GM19397 (cell line): ENCODE measurements around the gene C10orf71.

Experiments used
- ATAC-seq: cut with Tn5 transposase; IDR thresholded peaks from one replicate; pipeline ENCODE4 v1.9.1; 2021; ENCODE audit warnings: mild to moderate bottlenecking, moderate library complexity; ENCODE audit not compliant: unreplicated experiment

The C10orf71 gene

DNA sequence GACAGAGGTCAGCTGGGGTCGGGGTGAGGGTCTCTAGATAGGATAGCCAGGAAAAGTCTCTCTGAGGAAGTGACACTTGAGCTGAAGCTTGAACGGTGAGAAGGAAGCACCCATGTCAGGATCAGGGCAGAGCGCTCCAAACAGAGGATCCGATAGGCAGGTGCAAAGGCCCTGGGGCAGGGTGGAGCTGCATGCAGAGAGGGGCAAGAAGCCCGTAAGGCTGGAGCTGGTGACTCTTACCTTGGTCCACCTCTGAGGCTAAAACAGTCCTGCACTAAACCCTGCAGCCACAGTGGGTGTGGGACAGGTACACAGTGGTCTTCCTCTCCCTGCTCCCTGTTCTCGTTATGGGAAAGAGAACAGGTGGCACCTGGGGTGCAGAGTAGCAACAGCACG lies 5.8 kb upstream of the C10orf71 start:
- no peak for ATAC-seq

DNA sequence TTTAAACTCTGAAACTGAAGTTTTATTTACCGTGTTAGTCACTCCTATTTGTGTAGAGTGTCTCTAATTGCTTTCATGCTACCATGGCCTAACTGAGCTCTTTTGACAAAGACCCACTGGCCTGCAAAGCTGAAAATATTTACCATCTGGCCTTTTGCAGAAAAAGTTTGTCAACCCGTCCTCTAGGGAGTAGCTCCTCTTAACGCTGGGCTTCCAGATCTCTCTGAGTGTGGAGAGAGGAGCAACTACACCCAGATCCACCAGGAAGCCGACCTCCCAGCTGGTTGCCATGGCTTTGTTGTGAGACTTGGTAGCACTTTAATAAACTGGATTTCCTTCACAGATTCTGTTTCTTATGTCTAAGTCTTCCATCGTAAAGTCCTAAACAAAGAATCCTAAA lies 4.2 kb upstream of the C10orf71 start:
- no peak for ATAC-seq

DNA sequence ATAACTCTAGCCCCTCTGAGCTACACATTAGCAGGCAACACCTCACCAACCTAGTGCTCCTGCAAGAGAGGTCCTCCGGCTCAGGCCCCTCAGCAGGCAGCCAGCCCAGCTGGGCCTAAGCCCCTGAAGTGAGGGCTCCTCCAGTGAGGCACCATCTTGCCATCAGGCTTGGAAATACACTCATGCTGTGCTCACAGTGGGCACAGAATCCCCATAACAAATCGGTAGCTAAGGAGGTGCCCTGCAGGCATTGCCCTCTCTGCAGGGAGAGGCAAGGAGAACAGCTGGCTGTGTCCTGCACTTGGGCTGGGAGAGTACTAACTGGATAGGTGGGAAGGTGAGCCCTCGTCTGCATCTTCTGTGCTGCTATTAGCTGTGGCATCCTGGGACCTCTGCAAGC lies 3.7 kb upstream of the C10orf71 start:
- no peak for ATAC-seq

DNA sequence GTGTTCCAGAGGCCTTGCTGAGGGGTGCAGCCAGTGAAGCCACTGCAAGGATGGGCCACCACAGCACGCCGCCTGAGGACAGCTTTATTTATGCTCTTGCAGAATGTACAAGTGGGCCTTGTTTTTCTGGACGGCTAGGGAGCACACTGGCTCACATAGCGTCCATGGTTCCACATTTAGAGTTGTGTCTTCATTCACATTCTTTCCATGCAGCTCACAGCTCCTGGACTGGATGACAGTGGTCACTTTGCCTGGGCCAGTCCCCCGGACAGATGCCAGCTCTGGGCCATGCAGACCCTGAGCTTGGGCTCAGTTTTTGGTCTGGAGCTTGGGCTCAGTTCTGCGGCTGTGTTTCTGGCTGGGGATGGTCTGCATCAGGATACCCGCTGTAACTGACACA lies 2.6 kb upstream of the C10orf71 start:
- no peak for ATAC-seq

DNA sequence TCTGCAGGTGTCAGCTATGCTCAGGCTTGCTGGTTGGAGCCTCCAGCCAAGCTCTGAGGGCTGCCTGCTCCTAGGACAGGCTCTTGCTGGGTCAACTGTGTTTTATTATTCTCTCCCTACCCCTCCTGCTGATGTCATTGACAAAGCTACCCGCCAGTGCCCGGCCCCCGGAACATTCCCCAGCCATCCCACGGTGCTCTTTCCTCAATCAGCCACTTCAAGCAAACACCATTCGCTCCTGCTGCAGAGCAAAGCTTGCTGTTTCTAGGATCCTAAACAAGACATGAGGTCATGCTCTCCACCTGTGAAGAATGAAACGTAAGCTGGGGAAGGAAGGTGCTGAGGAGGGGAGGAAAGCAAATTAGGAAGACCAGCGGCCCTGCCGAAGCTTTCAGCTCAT lies 2.1 kb upstream of the C10orf71 start:
- ATAC-seq = no peak

DNA sequence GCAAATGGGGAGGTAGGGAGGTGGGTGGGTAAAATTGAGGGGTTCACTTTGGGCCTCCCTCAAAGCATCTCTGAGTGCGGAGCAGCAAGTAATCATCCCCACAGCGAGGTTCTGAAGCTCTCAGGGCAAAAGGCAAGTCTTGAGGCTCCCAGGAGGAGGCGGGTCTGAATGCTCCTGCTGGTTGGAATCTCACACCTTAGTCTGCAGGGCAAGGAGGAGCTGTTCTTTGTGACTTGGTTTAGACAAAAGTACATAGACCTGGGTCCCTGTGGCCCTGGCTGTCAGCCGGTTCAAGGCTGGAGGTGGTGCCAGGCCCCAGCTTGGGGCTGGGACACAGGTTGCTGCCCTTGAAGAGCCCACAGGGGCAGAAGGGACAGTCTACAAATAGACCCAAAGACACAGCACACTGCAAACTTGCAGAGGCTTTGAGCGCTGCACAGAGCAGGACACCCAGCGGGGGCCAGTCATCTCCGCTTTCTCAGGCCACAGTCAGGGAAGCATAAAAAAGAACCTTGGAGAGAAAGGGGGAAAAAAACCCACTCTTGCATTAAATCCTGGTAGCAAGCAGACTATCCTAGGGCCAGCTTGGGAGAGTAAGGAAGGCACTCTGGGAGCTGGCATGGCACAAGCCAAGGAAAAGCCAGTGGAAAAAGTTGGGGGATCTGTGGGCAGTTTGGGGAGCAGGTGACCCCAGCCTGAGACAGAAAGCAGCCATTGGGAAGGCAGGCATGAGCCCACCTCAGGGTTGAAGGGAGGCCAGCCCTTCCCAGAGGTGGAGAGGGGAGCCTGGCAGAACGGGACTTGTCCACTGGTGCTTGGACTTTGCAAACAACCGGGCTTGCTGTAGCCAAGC lies 926 bp upstream of the C10orf71 start:
- no peak for ATAC-seq

DNA sequence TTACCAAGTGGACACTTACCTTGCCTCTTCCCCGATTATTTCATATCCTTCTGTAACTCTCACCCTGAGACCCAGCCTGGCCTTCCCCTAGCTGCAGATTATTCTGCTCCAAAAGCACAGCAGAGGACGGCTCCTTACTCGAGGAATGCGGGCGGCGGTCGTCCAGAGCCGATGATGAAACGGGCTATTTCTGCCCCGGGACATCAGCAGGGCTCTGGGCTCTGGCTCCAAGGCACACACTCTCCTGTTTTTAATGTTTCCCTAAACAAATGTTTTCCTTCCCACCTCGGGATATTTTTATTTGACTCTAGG lies 343 bp upstream of the C10orf71 start:
- ATAC-seq = no peak

DNA sequence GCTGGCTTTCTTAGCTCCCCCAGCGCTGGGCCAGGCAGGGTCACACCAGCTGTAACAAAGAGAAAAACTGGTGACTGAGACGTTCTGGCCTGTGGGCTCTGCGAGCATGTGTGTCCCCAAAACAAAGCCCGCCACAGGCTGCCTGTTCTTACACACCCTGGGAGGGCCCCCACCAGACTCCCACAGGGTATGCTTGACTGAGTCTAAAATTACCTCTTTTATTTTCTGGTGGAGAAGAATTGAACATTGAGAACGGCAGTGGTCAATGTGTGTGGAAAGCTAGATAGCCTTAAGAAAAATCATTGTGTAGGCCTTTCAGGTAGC lies 808 bp downstream of the C10orf71 start:
- ATAC-seq = peak; percentile 70

DNA sequence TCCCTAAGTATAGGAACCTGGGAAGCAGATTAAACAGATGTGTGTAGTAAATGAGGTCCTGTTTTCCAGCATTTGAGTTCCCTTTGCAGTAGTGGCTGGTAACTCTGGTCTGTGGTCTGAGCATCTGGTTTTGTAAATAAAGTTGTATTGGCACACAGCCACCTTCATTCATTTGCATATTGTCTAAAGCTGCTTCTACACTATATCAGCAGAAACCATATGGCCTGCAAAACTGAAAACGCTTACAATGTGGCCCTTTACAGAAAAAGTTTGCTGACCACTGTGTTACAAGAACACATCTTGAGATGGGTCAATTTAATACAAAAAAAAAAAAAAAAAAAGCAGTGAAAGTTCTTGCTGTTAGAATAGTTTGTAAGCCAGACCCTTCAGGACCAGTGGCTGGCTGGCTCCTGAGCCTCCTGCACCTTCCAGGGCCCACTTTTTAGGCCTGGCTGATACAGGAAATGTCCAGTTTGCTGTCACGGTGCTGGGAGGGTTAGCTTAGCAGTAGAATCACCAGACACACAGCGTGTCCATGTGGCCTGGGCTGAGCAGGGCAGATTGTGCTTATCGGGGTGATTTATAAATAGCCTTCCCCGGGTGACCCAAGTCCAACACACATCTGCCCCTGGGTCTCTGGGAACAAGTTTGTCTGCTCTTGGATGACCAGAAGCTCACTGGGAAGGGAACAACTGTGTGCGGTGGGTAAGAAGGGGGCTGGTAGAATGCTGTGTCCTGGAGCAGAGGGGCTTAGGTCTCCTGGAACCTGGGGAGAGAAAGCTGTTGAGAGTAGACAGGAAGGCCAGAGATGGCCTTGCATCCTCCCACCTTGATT lies 1.4 kb downstream of the C10orf71 start:
- ATAC-seq = peak; percentile 69

DNA sequence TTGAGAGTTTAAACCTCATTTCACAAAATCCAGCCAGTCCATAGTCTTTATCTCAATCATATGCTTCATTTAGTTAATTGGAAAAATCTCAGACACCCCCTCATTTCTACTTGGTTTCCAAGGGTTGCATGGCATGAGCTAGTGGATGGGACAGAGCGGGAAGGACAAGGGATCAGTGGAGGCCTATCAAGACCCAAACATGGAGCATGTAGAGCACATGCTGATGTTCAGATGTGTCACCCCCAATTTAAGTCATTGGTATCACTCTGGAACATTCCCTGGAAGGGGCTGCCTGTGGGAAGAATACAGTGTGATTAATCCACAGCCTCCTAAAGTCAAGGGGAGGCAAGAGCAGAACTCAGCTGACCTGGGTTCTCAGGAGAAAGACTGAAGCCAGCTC lies 2.3 kb downstream of the C10orf71 start:
- no peak for ATAC-seq

DNA sequence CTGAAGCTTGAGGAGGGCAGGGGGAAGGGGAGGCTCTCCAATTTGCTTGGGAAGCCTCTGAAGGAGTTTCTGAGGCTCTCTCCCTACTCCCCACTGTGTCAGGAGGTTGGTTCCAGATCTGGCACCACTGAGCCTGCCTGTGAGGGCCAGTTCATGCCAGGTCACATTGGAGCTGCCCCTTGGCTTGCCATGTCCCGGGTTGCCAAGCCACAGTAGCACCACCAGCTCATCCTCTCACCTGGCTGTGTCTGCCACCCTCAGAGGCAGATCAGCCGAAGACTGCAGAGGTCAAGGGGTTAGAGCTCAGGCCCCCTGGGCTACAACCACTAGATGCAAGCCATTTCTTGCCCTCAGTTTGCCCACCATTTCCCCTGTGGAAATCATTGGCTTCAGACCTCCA lies 3.1 kb downstream of the C10orf71 start:
- no peak for ATAC-seq

DNA sequence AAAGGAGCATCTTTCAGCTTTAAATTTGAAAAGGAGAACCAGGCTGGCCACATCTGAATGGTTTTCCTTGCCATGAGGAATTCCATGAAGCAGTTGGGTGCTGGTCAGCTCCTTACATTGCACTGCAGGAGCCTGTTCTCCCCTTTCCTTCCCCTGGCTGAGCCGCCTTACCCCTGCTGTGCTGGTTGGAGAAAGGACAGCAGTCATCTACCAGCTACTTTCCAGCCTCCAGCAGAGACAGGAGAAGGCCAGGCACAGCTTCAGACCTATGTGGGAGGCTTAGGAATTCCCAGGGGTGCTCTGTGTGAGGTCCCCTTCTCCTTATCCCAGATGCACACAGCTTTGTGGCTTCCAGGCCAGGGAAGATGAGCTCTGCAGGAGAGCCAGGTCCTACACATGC lies 4.7 kb downstream of the C10orf71 start:
- ATAC-seq = no peak

DNA sequence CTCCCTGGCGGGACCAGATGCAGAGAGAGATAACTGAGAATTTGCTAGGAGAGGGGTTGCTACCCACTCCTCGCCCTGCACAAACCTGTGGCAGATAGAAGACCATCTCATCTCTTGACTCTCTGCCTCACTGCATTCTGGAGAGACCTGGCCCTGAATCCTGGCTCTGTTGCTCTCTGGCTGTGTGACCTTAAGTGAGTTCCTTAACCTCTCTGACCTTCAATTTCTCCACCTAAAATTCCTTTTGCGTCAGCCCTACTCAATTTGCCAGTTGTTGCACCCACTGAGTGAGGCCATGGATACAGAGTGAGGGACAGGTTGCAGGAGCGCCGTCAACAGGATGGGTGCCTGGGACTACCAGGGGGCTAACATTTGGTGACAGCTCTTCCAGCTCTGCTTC lies 5.2 kb downstream of the C10orf71 start:
- no peak for ATAC-seq

DNA sequence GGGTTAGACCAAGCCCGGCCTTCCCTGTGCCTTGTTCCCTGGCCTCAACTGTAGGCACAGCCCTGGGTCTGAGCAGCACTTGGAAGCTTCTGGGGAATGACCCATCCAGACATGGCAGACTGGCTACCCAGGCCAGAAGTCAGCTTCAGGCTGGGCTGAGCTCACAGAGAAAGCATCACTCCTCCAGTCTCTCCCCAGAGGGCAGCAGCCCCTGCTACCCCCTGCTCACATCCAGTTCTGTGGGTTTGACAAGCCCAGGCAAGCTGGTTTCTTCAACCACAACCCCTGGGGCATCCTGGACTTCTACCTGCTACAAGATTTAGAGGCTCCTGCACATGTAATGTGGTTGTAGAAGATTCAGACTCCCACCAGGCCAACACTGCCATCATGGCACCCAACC lies 9.0 kb downstream of the C10orf71 start:
- no peak for ATAC-seq

DNA sequence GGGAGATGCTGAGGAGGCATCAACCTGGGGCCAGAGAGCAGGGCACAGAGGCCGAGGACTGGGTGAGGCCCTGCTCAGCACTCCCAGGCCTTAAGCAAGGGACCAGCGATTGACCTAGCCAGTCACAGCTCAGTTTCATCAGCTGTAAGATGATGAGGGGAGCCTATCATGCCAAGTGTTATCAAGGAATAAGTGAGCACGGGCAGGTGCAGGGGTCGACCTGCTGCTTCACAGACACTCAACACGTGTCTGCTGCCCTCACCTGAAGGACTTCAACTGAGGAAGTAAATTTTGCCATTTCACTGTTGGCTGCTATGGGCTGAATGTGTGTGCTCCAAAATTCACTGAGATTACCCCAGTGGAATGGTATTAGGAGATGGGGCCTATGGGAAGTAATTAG lies 9.9 kb downstream of the C10orf71 start:
- no peak for ATAC-seq

DNA sequence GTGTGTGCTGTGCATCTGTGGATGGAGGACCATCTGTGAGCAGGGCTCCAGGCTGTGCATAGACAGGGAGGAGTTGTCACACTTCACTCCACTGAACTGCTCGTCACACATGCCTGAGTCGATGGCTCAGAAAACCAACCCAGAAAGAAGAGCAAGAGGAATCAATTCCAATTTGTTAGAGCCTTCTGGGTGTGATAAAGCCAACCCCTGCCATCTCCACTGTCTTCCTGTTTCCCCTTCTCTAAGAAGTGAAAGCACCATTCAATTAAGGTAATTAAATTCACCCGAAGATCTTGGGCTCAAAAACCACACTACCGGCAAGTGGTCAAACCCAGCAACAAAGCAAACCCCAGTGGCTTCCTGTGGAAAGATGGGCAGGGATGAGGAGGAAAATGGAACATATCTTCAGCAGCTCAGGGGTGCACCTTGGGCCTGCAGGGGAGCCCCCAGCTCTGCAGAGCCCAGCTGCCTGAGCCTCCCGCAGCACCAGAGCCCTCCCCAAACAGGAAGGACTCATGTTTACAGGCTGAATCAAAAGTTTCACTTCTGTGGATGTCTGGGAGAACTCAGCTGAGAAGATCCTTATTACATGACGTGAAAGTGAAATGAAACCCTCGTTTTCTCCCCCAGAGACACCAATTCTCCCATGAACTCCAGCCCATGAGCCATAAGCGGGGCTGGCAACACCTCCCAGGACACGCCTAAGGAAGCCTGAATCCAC lies 10.9 kb downstream of the C10orf71 start:
- ATAC-seq = no peak

DNA sequence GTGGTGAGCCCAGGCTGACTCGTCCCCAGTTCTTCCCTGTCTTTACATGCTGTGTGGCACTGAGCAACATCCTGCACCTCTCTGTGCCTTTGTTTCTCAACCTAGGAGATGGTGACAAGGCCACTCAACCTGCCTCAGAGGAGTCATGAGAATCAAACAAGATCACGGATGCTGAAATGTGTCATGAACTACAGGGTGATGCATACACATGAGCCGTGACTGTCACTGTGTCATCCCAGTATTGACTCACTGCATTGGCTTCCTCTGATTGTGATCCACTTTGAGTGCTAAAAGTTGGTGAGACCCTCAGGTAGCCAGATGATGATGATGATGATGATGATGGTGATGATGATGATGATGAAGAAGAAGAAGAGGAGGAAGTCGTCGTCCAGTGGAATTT lies 11.5 kb downstream of the C10orf71 start:
- ATAC-seq = no peak

DNA sequence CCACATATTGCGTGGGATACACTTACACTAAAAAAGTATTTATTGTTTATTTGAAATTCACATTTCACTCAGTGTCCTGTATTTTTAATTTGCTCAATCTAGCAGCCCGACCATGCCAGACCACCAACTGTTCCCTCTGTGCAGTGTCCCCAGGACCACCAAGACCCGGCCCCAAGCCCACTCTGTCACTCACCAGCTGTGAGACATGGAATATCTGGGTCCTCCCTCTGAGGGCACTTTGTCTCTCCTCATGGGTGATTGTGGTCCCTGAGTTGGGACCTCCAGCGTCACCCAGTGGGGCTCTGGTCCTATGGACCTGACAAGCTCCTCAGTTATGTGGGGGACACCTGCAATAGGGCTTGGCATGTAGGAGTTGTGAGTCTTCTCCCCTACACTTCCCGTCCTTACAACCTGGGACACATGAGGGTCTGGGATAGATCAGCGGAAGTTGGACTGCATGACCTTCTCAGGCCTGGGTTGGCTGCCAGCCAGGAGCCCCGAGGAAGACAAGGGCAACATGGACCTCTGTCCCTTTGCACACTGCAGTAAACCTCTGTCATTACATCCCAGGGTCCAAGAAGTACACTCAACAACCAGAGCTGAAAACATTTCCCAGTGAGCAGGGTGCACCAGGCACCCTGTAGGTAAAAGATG lies 12.1 kb downstream of the C10orf71 start:
- no peak for ATAC-seq

DNA sequence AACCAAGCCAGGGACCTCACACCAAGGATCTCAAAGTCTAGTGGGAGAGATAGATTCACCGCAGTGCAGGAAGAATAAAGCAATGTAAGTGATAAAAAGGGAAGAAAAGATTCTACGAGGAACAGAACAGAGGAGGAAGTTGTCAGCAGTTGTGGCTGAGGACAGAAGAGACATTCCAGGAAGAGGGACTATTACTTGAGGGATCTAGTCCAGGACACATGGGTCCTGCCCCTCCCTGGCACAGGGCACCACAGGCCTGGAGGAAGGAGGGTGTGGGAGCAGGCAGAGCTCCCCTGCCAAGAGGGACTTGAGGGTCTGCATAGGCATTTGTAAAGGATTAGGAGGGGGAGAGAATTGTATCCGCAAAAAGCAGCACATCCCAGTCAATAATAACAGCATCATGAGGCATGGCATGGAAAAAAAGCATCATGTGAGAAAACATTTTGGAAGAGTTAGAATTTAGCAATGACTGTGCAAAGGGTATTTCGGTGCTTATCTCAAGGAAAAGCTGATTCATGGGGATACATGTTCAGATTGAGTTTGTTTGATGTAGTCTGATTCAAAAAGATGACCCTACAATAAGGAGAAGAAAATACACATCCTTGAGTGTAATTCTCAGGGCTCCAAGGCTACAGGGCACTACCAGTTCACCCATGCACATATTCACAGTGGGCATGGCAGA lies 12.7 kb downstream of the C10orf71 start:
- ATAC-seq = no peak

DNA sequence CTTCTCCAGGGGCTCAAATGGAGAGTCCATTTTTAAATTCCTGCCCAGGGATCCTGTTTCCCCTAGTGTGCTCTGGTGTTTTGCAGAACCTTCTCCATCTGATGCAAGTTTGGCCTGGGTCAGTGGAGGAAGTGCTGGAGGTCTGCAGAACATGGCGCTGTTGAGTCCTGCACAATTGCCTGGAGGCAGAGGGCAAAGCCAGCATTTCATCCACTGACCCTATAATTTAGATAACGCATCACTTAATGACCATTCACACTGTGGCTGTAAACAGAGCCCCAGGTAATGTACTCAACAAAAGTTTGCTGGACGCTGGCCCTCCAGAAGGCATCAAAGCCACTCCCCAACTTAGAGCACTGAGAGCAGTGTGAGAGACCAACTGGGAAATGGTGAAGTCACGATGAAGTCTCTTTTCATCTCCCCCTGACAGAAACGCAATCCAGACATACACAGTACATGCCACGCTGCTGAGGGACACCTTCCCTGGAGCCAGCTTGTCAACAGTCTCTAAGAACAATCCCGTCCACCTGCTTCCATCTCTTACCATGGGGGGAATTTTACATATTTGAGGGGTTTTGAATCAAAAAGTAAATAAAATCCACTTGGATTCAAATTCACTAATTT lies 13.4 kb downstream of the C10orf71 start:
- no peak for ATAC-seq
